ENCODE results near the gene BMP6.

DNA sequence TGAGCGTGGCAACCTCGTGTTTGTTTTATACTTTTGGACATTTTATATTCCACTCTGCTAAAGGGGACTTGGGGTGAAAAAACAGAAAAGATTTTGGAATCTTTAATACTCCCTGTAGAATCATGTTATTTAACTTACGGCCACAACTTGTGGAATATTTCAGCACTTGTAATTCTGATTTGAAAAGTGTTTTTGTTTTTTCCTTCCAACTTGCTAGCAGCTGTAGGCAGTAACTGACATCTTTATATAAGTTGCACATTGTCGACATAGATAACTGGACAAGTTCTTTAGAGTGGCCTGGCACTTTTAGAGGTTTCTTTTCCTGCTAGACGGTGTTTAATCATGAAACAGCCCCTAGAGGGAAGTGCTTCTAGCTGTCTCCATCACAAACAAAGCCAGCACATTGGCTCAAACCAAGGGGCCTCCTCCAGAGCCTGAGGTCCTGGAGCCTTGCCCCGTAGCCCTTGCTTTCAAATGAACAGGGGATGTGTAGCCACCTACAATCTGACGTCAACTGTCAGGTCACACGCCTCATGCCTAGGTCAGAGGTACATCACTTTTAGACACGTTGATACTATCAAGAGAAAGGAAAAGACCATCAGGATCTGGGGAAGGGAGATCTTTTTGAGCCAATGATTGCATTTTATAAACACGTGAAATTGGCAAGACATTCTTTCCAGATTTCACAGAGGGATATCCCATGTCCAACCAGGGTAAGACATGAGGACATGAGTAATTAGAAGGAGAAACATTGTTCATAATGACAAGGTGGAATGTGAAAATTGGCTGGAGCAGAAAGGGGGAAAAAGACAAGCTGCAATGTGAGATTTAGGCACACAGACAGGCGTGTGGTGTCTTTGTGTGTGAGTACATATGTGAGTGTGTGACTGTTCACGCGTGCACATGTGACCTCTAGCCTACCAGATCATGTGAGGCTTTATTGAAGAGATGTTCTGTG is 92.6 kb downstream of the BMP6 start:
- no peak for TF ChIP-seq POLR2A (IDR thresholded peaks at IDR 0.05)
- TF ChIP-seq, protein P1, sequence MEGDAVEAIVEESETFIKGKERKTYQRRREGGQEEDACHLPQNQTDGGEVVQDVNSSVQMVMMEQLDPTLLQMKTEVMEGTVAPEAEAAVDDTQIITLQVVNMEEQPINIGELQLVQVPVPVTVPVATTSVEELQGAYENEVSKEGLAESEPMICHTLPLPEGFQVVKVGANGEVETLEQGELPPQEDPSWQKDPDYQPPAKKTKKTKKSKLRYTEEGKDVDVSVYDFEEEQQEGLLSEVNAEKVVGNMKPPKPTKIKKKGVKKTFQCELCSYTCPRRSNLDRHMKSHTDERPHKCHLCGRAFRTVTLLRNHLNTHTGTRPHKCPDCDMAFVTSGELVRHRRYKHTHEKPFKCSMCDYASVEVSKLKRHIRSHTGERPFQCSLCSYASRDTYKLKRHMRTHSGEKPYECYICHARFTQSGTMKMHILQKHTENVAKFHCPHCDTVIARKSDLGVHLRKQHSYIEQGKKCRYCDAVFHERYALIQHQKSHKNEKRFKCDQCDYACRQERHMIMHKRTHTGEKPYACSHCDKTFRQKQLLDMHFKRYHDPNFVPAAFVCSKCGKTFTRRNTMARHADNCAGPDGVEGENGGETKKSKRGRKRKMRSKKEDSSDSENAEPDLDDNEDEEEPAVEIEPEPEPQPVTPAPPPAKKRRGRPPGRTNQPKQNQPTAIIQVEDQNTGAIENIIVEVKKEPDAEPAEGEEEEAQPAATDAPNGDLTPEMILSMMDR (IDR thresholded peaks at IDR 0.05): no peak

All from esophagus squamous epithelium (tissue), 4 donors.